Measurements from ENCODE around the gene CETP.

CETP gene

DNA sequence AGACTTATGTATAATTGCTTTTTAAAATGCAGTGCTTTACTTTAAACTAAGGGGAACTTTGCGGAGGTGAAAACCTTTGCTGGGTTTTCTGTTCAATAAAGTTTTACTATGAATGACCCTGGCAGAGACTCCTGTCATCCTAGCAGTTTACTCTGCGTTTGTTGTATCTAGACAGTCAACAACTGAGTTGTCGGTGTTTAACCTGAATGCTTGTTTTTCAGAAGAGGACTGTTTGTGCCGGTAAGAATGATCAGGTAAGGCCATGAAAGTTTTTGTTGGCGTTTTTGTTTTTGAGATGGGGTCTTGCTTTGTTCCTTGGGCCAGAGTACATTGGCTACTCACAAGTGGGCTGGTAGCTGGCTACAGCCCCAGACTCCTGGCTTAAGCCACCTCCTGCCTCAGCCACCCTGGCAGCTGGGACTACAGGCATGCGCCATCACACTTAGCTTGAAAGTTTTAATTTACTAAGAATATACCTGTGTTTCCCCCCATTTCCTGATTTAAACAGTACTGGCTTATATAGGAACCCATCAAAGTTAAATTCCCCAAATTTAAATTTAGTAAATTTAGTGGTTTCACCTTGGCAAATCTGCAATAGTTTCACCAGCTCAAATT lies 17.9 kb upstream of the CETP start:
- no peak overlapping the region for H3K4me3 ChIP-seq (replicated peaks; ENCODE audit: low read depth, low read length)
- TF ChIP-seq, protein P1, sequence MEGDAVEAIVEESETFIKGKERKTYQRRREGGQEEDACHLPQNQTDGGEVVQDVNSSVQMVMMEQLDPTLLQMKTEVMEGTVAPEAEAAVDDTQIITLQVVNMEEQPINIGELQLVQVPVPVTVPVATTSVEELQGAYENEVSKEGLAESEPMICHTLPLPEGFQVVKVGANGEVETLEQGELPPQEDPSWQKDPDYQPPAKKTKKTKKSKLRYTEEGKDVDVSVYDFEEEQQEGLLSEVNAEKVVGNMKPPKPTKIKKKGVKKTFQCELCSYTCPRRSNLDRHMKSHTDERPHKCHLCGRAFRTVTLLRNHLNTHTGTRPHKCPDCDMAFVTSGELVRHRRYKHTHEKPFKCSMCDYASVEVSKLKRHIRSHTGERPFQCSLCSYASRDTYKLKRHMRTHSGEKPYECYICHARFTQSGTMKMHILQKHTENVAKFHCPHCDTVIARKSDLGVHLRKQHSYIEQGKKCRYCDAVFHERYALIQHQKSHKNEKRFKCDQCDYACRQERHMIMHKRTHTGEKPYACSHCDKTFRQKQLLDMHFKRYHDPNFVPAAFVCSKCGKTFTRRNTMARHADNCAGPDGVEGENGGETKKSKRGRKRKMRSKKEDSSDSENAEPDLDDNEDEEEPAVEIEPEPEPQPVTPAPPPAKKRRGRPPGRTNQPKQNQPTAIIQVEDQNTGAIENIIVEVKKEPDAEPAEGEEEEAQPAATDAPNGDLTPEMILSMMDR (IDR thresholded peaks at IDR 0.05; ENCODE audit: low read length, missing control alignments), result no peak
- DNase-seq (ENCODE audit: low read depth), result no peak

DNA sequence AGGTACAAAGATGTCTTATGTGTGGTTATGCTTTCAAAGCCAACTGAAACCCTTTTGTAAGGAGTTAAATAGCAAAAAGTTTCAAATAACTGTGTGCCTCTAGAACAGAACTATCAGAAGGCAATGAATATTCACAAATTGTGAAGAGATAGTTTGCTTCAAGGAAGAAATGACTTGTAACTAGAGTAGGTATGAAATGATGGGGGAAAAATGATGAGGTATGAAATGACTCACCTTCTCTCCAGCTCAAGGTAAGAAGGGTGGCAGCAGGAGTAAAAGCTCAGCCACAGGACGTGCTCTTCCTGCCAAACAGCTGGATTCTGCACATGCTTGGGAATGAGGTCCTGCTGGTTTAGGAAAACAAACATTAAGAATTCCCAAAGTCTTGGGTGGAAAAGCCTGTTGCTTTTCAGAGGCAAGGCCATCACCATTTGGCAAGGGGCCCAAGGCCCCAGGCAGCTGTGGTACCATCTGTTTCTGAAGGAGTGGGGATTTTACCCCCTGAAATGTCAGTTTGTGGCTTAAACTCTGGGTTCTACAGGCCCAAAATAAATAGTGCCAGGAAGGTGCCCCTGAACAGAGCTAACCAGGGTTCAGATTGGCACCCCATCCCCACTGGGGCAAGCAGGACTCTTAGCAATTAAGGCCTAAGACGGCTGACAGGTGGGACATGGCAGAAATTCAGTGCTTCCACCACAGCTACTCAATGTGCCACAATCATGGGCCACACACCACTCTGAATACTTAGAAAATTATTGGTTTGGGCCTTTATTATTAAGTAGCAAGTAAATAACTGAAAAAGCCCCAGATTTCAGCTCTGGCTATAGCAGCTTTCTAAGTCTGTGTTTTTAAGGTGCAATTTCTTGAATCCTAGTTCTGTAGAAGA lies 16.6 kb upstream of the CETP start:
- no peak overlapping the region for H3K4me3 ChIP-seq (replicated peaks; ENCODE audit: low read depth, low read length)
- DNase-seq (ENCODE audit: low read depth), result no peak
- TF ChIP-seq, protein P1 (IDR thresholded peaks at IDR 0.05; ENCODE audit: low read length, missing control alignments), result no peak

DNA sequence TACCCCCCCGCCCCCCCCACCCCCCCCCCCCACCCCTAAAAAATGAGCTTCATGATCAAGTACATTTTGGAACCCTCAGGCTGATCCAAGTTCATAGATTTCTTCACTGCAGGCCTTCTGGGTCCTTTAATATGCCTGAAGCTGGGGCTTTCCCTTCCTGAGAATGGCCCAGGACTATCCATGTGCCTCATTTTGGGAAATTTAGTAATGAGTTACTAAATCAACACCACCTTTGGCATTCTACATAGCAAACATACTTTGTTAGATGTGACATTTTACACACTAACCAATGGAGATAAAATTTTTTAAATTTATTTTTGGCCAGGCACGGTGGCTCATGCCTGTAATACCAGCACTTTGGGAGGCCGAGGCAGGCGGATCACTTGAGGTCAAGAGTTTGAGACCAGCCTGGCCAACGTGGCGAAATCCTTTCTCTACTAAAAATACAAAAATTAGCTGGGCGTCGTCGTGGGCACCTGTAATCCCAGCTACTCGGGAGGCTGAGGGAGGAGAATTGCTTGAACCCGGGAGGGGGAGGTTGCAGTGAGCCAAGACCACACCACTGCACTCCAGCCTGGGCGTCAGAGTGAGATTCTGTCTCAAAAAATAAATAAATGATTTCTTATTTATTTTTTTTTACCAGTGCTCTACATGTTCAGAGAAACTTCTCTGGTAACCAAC lies 15.8 kb upstream of the CETP start:
- TF ChIP-seq, protein P1 (IDR thresholded peaks at IDR 0.05; ENCODE audit: low read length, missing control alignments), result no peak
- DNase-seq (ENCODE audit: low read depth), result no peak

GRCh38 chr16:56946767-56947603 lies 14.8 kb upstream of the CETP start:
- TF ChIP-seq, protein P1 (IDR thresholded peaks at IDR 0.05; ENCODE audit: low read length, missing control alignments), result no peak
- no peak overlapping the region for H3K4me3 ChIP-seq (replicated peaks; ENCODE audit: low read depth, low read length)
- no peak for DNase-seq (ENCODE audit: low read depth)

More for the DNA sequence above, 15.8 kb upstream of the CETP start:
- H3K4me3 ChIP-seq (replicated peaks; ENCODE audit: low read depth, low read length), result no peak overlapping the region

- H3K4me3 ChIP-seq (replicated peaks; ENCODE audit: low read depth, low read length), result no peak overlapping the region
- no peak for DNase-seq (ENCODE audit: low read depth)
- TF ChIP-seq, protein P1 (IDR thresholded peaks at IDR 0.05; ENCODE audit: low read length, missing control alignments), result no peak
Measured at GRCh38 chr16:56947604-56947995, 14.2 kb upstream of the CETP start.

DNA sequence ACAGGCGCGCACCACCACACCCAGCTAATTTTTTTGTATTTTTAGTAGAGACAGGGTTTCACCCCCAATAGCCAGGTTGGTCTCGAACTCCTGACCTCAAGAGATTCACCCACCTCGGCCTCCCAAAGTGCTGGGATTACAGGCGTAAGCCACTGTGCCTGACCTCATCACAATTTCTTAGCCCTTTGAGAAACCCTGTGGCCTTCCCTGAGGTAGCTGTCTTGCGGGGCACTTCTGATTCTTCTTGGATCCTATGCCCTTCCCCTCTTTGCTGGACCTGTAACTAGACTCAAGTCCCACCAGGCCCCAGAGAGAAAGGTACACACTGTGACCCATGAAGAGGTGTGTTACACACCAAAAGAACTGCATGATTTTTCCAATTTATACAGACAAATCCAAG lies 13.5 kb upstream of the CETP start:
- DNase-seq (ENCODE audit: low read depth), result no peak
- TF ChIP-seq, protein P1 (IDR thresholded peaks at IDR 0.05; ENCODE audit: low read length, missing control alignments), result no peak
- no peak overlapping the region for H3K4me3 ChIP-seq (replicated peaks; ENCODE audit: low read depth, low read length)

Data from fibroblast of pulmonary artery (primary cell).